ENCODE results near the gene LSMEM2. TPM values are rescaled to one million over a fixed set of nuclear protein-coding genes. Genes with fewer than 3 reads are reported as not detected.

Gene LSMEM2
- total RNA-seq, 1 experiment from 2014 or later: 0.57 TPM

DNA sequence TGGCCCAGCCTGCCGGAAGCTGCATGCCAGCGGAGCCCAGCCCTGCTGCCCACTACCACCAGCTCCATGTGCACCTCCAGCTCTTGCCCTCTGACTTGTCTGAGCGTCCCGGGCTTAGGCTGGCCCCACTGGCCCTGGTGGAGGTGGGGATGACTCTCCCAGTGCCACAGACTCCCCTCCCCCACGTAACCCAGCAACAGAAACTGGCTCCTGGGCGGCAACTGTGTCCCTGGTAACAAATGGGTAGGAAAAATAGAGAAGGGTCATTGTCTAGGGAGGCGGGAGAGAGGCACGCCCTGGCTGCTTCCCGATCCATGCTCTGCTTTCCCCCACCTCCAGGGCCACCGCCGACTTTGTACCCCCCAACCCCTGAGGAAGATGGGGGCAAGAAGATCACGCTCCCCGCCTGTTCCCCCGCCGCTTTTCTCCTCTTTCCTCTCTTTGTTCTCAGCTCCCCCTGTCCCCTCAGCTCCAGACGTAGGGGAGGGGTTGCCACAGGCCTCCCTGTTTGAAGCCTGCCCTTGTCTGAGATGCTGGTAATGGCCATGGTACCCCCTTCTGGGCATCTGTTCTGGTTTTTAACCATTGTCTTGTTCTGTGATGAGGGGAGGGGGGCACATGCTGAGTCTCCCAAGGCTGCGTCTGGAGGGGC is 20.7 kb upstream of the LSMEM2 start (continued):
- TF ChIP-seq, protein P1, sequence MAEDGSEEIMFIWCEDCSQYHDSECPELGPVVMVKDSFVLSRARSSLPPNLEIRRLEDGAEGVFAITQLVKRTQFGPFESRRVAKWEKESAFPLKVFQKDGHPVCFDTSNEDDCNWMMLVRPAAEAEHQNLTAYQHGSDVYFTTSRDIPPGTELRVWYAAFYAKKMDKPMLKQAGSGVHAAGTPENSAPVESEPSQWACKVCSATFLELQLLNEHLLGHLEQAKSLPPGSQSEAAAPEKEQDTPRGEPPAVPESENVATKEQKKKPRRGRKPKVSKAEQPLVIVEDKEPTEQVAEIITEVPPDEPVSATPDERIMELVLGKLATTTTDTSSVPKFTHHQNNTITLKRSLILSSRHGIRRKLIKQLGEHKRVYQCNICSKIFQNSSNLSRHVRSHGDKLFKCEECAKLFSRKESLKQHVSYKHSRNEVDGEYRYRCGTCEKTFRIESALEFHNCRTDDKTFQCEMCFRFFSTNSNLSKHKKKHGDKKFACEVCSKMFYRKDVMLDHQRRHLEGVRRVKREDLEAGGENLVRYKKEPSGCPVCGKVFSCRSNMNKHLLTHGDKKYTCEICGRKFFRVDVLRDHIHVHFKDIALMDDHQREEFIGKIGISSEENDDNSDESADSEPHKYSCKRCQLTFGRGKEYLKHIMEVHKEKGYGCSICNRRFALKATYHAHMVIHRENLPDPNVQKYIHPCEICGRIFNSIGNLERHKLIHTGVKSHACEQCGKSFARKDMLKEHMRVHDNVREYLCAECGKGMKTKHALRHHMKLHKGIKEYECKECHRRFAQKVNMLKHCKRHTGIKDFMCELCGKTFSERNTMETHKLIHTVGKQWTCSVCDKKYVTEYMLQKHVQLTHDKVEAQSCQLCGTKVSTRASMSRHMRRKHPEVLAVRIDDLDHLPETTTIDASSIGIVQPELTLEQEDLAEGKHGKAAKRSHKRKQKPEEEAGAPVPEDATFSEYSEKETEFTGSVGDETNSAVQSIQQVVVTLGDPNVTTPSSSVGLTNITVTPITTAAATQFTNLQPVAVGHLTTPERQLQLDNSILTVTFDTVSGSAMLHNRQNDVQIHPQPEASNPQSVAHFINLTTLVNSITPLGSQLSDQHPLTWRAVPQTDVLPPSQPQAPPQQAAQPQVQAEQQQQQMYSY (CRISPR knock-in tag; IDR thresholded peaks at IDR 0.05): no peak
- TF ChIP-seq TCF7 (CRISPR knock-in tag; IDR thresholded peaks at IDR 0.05; ENCODE audit: low read depth): no peak
- TF ChIP-seq SMAD4 (CRISPR knock-in tag; IDR thresholded peaks at IDR 0.05): no peak
- TF ChIP-seq FOXK1 (CRISPR knock-in tag; IDR thresholded peaks at IDR 0.05): no peak
- TF ChIP-seq ZNF219 (CRISPR knock-in tag; IDR thresholded peaks at IDR 0.05; ENCODE audit: borderline replicate concordance): no peak
- TF ChIP-seq, protein P2, sequence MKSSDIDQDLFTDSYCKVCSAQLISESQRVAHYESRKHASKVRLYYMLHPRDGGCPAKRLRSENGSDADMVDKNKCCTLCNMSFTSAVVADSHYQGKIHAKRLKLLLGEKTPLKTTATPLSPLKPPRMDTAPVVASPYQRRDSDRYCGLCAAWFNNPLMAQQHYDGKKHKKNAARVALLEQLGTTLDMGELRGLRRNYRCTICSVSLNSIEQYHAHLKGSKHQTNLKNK (CRISPR knock-in tag; IDR thresholded peaks at IDR 0.05): no peak
- no peak for TF ChIP-seq SOX15 (CRISPR knock-in tag; IDR thresholded peaks at IDR 0.05)
- no peak for TF ChIP-seq NFYB (CRISPR knock-in tag; conservative IDR thresholded peaks at IDR 0.05; ENCODE audit: low read depth)

DNA sequence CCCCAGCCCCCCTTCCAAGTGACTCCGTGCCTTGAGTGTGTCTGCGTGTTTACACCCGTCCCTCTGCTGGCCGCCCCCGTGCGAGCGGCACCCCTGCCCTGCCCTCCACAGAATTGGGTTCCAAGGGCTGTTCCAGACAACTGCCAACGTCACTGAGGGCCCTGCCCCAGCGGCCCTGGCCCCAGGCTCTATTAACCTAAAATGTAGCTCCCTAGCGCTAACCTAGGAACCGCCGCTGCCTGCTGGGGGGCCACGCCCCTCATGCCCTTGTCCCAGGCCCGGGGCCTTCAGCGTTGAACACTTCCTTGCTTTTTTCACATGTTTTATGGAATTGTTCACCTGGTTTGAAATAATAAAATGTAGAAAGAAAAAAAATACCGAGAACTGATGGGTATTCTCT is 19.9 kb upstream of the LSMEM2 start:
- H3K27me3 Mint-ChIP-seq (ENCODE audit: low read depth): no peaks in the 10 kb centered on the region
- peak overlapping the region; percentile 38; the same call in 1 of the 2 replicates for H3K27ac Mint-ChIP-seq
- H3K36me3 Mint-ChIP-seq: peaks cover 16% of the 10 kb centered on the region
- DNase-seq (ENCODE audit: low spot score) (no peak), ATAC-seq (no peak)
- POLR2A ChIA-PET: interaction anchor here (0.7 to 1.6 kb wide), 2 partner anchors 23 to 1716 kb away, joined by 3 to 6 read pairs; partner anchors contain the start of genes ABHD14A and GNAI2
- CTCF ChIA-PET: interaction anchor here (0.6 to 7.6 kb wide), 15 partner anchors 8 to 152 kb away, joined by 3 to 151 read pairs (median 17); partner anchors contain the start of genes GNAI2, HYAL3, LSMEM2 and NAA80
- no peak overlapping the region for H3K4me3 Mint-ChIP-seq
- peaks cover 29% of the 10 kb centered on the region for H3K4me1 Mint-ChIP-seq
- no peaks in the 10 kb centered on the region for H3K9me3 Mint-ChIP-seq
- TF ChIP-seq, protein P3, sequence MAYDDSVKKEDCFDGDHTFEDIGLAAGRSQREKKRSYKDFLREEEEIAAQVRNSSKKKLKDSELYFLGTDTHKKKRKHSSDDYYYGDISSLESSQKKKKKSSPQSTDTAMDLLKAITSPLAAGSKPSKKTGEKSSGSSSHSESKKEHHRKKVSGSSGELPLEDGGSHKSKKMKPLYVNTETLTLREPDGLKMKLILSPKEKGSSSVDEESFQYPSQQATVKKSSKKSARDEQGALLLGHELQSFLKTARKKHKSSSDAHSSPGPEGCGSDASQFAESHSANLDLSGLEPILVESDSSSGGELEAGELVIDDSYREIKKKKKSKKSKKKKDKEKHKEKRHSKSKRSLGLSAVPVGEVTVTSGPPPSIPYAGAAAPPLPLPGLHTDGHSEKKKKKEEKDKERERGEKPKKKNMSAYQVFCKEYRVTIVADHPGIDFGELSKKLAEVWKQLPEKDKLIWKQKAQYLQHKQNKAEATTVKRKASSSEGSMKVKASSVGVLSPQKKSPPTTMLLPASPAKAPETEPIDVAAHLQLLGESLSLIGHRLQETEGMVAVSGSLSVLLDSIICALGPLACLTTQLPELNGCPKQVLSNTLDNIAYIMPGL (CRISPR knock-in tag; IDR thresholded peaks at IDR 0.05): no peak
- no peak for TF ChIP-seq OVOL2 (CRISPR knock-in tag; IDR thresholded peaks at IDR 0.05; ENCODE audit: borderline replicate concordance)
- TF ChIP-seq ZNF423 (CRISPR knock-in tag; IDR thresholded peaks at IDR 0.05): no peak
- TF ChIP-seq FOXJ3 (CRISPR knock-in tag; IDR thresholded peaks at IDR 0.05; ENCODE audit: borderline replicate concordance): no peak
- no peak for TF ChIP-seq TEAD1 (CRISPR knock-in tag; IDR thresholded peaks at IDR 0.05)
- TF ChIP-seq ATF1 (CRISPR knock-in tag; IDR thresholded peaks at IDR 0.05): no peak
- TF ChIP-seq, protein P4, sequence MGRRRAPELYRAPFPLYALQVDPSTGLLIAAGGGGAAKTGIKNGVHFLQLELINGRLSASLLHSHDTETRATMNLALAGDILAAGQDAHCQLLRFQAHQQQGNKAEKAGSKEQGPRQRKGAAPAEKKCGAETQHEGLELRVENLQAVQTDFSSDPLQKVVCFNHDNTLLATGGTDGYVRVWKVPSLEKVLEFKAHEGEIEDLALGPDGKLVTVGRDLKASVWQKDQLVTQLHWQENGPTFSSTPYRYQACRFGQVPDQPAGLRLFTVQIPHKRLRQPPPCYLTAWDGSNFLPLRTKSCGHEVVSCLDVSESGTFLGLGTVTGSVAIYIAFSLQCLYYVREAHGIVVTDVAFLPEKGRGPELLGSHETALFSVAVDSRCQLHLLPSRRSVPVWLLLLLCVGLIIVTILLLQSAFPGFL (CRISPR knock-in tag; IDR thresholded peaks at IDR 0.05; ENCODE audit: borderline replicate concordance): no peak
- TF ChIP-seq ZNF121 (CRISPR knock-in tag; IDR thresholded peaks at IDR 0.05): no peak
- no peak for TF ChIP-seq TEAD4 (CRISPR knock-in tag; IDR thresholded peaks at IDR 0.05)
- TF ChIP-seq, protein P1 (CRISPR knock-in tag; IDR thresholded peaks at IDR 0.05): no peak

Data from WTC11 (cell line).